Astrocyte (in vitro differentiated cells and primary cell): Measurements from ENCODE around the gene MLIP. TPM values are rescaled to one million over a fixed set of nuclear protein-coding genes. Genes with fewer than 3 reads are reported as not detected.
"Not testable (repeated sequence)": the region's sequence is repeated elsewhere in the genome, so short reads cannot be mapped to it uniquely, and the experiment has no call there.

Experiments used
- DNase-seq: peaks from one replicate; pipeline ENCODE4 v3.0.0-alpha.2; 2010; ENCODE audit warnings: low read depth
- FAIRE-seq: peaks from 2 replicates; lab custom pipeline; 2011; peaks lifted over from hg19 to GRCh38; lab: Jason Lieb, UNC
- H2AFZ ChIP-seq: 2 replicates; pipeline ENCODE4 v1.6.0; 2012; ENCODE audit warnings: low read depth, low read length, inconsistent platforms
- H3K27ac ChIP-seq: 2 replicates; pipeline ENCODE4 v1.5.1; 2011; ENCODE audit warnings: low read depth, low read length, inconsistent platforms
- H3K27me3 ChIP-seq: 2 replicates; pipeline ENCODE4 v1.6.0; 2011; ENCODE audit warnings: low read length, inconsistent platforms; ENCODE audit not compliant: insufficient read depth
- H3K36me3 ChIP-seq: 2 replicates; pipeline ENCODE4 v1.5.1; 2011; ENCODE audit warnings: low read length, inconsistent platforms; ENCODE audit not compliant: insufficient read depth
- H3K4me1 ChIP-seq: 2 replicates; pipeline ENCODE4 v1.5.1; 2011; ENCODE audit warnings: low read length, inconsistent platforms; ENCODE audit not compliant: insufficient read depth
- H3K4me2 ChIP-seq: 2 replicates; pipeline ENCODE4 v1.6.0; 2012; ENCODE audit warnings: low read length, inconsistent platforms
- H3K4me3 ChIP-seq: 2 replicates; pipeline ENCODE4 v1.5.1; 2011; ENCODE audit warnings: low read depth, mild to moderate bottlenecking, low read length, inconsistent platforms; ENCODE audit not compliant: insufficient read depth
- H3K79me2 ChIP-seq: 2 replicates; pipeline ENCODE4 v1.6.0; 2012; ENCODE audit warnings: mild to moderate bottlenecking, low read length, inconsistent platforms; ENCODE audit not compliant: insufficient read depth
- H3K9ac ChIP-seq: 2 replicates; pipeline ENCODE4 v1.6.0; 2012; ENCODE audit warnings: mild to moderate bottlenecking, low read length, inconsistent platforms
- H3K9me3 ChIP-seq: 2 replicates; pipeline ENCODE4 v1.5.1; 2012; ENCODE audit warnings: low read depth, mild to moderate bottlenecking, low read length, inconsistent platforms; ENCODE audit not compliant: insufficient read depth
- H4K20me1 ChIP-seq: 2 replicates; pipeline ENCODE4 v1.6.0; 2012; ENCODE audit warnings: low read length, inconsistent platforms; ENCODE audit not compliant: insufficient read depth
- H3K27ac Mint-ChIP-seq: one replicate; pipeline ENCODE4 v1.8.0; 2021; ENCODE audit warnings: mild to moderate bottlenecking, mixed read lengths; ENCODE audit not compliant: unreplicated experiment
- H3K27me3 Mint-ChIP-seq: one replicate; pipeline ENCODE4 v1.8.0; 2021; ENCODE audit warnings: low read depth, mixed read lengths; ENCODE audit not compliant: unreplicated experiment
- H3K36me3 Mint-ChIP-seq: one replicate; pipeline ENCODE4 v1.8.0; 2021; ENCODE audit warnings: low read depth, mixed read lengths; ENCODE audit not compliant: unreplicated experiment
- H3K4me1 Mint-ChIP-seq: one replicate; pipeline ENCODE4 v1.8.0; 2021; ENCODE audit warnings: low read depth, mixed read lengths; ENCODE audit not compliant: unreplicated experiment
- H3K4me3 Mint-ChIP-seq: one replicate; pipeline ENCODE4 v1.8.0; 2021; ENCODE audit warnings: mild to moderate bottlenecking, moderate library complexity, mixed read lengths; ENCODE audit not compliant: unreplicated experiment
- H3K9me3 Mint-ChIP-seq: one replicate; pipeline ENCODE4 v1.8.0; 2021; ENCODE audit warnings: mild to moderate bottlenecking, mixed read lengths; ENCODE audit not compliant: unreplicated experiment
- EZH2 ChIP-seq: IDR thresholded peaks from 2 replicates; pipeline ENCODE4 v1.6.1; 2012; ENCODE audit warnings: mild to moderate bottlenecking, low read length, inconsistent platforms; ENCODE audit not compliant: insufficient read depth
- total RNA-seq: library from RNA; stranded (reverse); gene quantifications from 2 replicates; pipeline ENCODE4 v1.2.1, GENCODE V29; 2021
- TF ChIP-seq, protein P1 (sequence below): IDR thresholded peaks from 2 replicates; pipeline ENCODE4 v1.5.1; 2011; ENCODE audit warnings: low read depth, mild to moderate bottlenecking, inconsistent platforms, low read length, moderate library complexity; ENCODE audit not compliant: insufficient read depth

MLIP gene
- total RNA-seq, 1 donor from 2014 or later = not detected

DNA sequence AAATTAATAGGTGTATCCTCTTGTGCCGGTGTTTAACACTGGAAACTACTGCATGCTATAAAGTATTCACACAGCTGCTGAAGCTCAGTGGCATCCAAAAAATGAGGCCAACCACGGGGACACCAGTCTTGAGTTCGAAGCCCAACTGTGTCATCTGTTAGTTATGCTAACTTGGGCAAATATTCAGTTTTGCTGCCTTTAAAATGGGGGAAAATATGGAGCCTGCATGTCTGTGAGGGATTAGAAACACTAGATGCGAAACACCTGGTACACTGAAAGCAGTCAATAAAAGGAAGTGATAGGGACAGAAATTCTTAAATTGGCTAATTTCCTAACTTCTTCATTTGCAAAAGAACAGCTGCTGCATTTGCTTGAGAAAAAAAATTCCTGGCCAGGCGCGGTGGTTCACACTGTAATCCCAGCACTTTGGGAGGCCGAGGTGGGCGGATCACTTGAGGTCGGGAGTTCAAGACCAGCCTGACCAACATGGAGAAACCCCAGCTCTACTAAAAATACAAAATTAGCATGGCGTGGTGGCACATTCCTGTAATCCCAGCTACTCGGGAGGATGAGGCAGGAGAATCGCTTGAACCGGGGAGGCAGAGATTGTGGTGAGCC lies 36.6 kb upstream of the MLIP start:
- Mint-ChIP-seq H3K4me1 (peaks cover 26% of the 10 kb centered on the region), H3K9me3 (no peaks in the 10 kb centered on the region), H3K27ac (peak overlapping the region; percentile 78), H3K4me3 (no peak overlapping the region), H3K27me3 (no peaks in the 10 kb centered on the region), H3K36me3 (no peaks in the 10 kb centered on the region)
- no peak overlapping the region for H3K27ac ChIP-seq
- no peaks in the 10 kb centered on the region for H3K27me3 ChIP-seq
- H3K4me2 ChIP-seq = no peak overlapping the region
- H3K9ac ChIP-seq = no peak overlapping the region
- H3K4me3 ChIP-seq = no peak overlapping the region
- H2AFZ ChIP-seq = no peak overlapping the region
- H3K36me3 ChIP-seq = no peaks in the 10 kb centered on the region
- no peaks in the 10 kb centered on the region for H4K20me1 ChIP-seq
- FAIRE-seq (no peak), DNase-seq (no peak)
- no peaks in the 10 kb centered on the region for H3K4me1 ChIP-seq
- H3K79me2 ChIP-seq = no peaks in the 10 kb centered on the region
- H3K9me3 ChIP-seq = no peaks in the 10 kb centered on the region
- no peak for TF ChIP-seq EZH2
- TF ChIP-seq, protein P1, sequence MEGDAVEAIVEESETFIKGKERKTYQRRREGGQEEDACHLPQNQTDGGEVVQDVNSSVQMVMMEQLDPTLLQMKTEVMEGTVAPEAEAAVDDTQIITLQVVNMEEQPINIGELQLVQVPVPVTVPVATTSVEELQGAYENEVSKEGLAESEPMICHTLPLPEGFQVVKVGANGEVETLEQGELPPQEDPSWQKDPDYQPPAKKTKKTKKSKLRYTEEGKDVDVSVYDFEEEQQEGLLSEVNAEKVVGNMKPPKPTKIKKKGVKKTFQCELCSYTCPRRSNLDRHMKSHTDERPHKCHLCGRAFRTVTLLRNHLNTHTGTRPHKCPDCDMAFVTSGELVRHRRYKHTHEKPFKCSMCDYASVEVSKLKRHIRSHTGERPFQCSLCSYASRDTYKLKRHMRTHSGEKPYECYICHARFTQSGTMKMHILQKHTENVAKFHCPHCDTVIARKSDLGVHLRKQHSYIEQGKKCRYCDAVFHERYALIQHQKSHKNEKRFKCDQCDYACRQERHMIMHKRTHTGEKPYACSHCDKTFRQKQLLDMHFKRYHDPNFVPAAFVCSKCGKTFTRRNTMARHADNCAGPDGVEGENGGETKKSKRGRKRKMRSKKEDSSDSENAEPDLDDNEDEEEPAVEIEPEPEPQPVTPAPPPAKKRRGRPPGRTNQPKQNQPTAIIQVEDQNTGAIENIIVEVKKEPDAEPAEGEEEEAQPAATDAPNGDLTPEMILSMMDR = no peak

DNA sequence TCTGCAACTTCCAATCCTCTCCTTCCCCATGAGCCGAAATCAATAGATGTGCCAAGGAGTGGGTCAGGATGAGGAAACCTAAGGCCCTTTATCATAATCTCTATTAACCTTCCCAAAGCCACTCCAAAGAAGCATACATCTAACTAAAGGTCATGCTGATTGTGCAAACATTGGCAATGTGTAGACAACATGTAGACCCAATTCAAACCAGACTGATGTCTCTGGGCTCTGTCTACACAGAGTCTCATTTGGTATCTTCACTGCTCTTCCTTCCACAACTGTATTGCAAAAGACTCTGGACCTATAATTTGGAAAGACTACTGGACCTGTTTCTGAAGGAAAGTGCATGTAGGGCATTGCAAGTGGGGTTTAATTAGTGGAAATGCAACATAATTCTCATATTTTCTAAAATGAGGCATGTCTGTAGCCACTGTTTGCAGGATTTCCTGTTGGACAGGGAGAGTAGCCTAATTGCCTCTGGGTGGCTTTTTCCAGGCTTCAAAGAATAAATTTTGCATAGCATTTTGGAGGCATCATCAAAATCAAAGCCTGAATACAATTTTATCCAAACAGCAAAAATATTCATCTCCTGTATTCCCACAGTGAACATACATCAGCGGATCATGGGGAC lies 35.0 kb upstream of the MLIP start:
- H4K20me1 ChIP-seq = no peaks in the 10 kb centered on the region
- H3K9ac ChIP-seq = no peak overlapping the region
- no peaks in the 10 kb centered on the region for H3K36me3 ChIP-seq
- DNase-seq = no peak
- no peak overlapping the region for H3K27ac ChIP-seq
- TF ChIP-seq, protein P1 = no peak
- Mint-ChIP-seq H3K9me3 (no peaks in the 10 kb centered on the region), H3K4me3 (no peak overlapping the region), H3K27me3 (no peaks in the 10 kb centered on the region), H3K36me3 (no peaks in the 10 kb centered on the region), H3K27ac (no peak overlapping the region), H3K4me1 (peaks cover 26% of the 10 kb centered on the region)
- no peaks in the 10 kb centered on the region for H3K4me1 ChIP-seq
- no peak overlapping the region for H3K4me3 ChIP-seq
- no peak for FAIRE-seq
- no peaks in the 10 kb centered on the region for H3K27me3 ChIP-seq
- no peaks in the 10 kb centered on the region for H3K9me3 ChIP-seq
- H2AFZ ChIP-seq = no peak overlapping the region
- H3K79me2 ChIP-seq = no peaks in the 10 kb centered on the region
- no peak overlapping the region for H3K4me2 ChIP-seq

DNA sequence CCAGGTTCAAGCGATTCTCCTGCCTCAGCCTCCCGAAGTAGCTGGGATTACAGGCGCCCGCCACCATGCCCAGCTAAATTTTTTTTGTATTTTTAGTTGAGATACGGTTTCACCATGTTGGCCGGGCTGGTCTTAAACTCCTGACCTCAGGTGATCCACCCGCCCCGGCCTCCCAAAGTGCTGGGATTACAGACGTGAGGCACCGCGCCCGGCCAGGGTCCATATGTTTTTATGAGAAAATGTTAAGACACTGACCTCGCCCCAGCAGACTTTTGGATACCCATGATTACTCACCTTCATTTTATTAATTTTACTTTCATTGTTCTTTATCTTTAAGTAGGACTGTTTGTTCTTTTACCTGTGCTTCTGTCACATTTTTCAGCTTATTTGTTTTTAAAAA lies 29.7 kb upstream of the MLIP start:
- not testable (repeated sequence) for H3K79me2 ChIP-seq, H3K27me3 ChIP-seq, FAIRE-seq, H3K4me2 ChIP-seq, H3K9me3 Mint-ChIP-seq, H3K9me3 ChIP-seq, H3K4me1 ChIP-seq, H3K9ac ChIP-seq, H3K4me3 ChIP-seq, H3K27ac ChIP-seq, H4K20me1 ChIP-seq, H2AFZ ChIP-seq, H3K4me3 Mint-ChIP-seq, H3K36me3 Mint-ChIP-seq, DNase-seq, H3K27ac Mint-ChIP-seq, H3K27me3 Mint-ChIP-seq, H3K36me3 ChIP-seq
- peaks cover 11% of the 10 kb centered on the region for H3K4me1 Mint-ChIP-seq
